GM12872 (cell line): Measurements from ENCODE around the gene GIPC3.

Experiments used
- TF ChIP-seq, protein P1 (sequence below): IDR thresholded peaks from 3 replicates; pipeline ENCODE4 v1.5.1; 2011; ENCODE audit warnings: low read depth, mild to moderate bottlenecking, low read length, moderate library complexity; ENCODE audit not compliant: insufficient read depth

The GIPC3 gene

DNA sequence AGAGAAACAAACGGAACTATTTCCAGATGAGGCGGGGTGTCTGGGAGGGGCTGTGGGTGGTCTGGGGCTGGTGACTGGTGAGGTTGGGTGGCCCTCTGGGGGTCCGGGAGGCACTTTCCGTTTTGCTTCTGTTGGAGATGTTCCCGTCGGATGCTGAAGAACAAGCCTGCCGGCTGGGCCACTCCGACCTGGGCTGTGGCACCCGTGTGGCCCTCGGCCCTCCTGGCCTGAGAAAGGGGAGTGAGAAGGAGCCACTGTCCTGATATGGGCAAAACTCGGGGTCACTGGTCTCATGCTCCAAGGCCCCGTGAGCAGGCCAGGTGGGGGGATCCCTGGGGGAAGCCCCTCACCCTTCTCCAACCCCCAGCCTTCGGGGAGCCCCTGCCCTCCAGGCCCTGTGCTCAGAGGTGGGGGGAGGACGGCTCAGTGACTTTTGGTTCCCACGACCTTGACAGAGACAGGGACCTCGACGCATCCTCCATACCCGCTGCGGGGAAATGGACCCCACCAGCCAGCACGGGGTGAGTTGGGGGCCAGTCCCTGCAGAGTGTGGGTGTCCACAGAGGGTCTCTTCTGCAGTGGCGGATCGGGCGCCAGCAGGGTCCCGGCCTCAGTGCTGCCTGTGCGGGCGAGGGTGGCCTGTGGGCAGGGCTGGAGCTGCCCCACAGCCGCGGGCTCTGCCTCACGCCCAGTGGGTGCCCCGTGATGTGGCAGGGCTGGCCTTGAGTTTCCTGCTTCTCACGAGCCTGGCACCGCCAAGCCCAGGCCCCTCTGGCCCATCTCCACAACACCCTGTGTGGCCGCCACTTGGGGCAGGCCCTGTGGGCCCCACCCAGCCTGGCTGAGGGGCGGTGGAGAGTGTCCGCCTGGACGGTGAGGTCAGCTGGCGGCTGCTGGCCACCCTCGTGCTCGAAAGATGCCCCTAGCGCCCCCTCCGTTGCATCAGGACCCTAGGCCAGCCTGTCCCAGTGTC is 25.8 kb downstream of the GIPC3 start:
- TF ChIP-seq, protein P1, sequence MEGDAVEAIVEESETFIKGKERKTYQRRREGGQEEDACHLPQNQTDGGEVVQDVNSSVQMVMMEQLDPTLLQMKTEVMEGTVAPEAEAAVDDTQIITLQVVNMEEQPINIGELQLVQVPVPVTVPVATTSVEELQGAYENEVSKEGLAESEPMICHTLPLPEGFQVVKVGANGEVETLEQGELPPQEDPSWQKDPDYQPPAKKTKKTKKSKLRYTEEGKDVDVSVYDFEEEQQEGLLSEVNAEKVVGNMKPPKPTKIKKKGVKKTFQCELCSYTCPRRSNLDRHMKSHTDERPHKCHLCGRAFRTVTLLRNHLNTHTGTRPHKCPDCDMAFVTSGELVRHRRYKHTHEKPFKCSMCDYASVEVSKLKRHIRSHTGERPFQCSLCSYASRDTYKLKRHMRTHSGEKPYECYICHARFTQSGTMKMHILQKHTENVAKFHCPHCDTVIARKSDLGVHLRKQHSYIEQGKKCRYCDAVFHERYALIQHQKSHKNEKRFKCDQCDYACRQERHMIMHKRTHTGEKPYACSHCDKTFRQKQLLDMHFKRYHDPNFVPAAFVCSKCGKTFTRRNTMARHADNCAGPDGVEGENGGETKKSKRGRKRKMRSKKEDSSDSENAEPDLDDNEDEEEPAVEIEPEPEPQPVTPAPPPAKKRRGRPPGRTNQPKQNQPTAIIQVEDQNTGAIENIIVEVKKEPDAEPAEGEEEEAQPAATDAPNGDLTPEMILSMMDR, result no peak

DNA sequence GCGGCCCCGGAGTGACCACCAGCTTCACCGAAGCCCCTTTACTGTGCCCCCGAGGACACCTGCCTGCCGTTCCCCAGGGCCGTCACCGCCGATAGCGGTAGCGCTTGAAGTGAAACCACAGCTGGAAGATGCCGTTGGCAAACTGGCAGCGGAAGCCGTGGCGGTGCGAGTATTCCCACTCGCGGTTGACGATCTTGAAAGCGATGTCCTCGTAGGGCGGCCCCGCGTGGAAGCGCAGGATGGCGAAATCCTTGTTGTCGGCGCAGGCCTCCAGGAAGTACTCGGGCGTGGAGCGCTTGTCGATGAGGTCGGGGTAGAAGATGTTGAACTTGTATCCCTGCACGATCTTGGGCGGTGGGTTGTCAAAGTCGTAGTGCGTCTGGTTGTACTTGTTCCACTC is 26.6 kb downstream of the GIPC3 start:
- TF ChIP-seq, protein P1, result no peak

DNA sequence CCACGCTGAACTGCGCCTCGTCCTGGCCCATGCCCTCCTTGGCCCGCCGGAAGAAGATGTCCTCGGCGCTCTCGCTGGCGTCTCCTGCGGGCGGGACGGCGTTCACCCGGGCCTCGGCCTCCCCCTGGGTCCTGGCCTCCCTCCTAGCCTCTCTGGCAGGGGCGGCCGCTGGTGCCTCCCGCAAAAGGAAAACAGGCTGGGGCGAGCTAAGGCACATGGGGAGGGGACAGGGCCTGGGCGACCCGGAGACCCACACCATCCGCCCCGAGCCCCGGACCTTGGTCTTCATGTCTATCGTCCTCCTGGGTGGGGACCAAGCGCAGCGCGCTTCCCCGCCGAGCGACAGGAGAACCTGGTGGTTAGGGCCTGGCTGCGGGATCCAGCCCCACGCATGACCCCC is 27.1 kb downstream of the GIPC3 start:
- TF ChIP-seq, protein P1, result no peak

DNA sequence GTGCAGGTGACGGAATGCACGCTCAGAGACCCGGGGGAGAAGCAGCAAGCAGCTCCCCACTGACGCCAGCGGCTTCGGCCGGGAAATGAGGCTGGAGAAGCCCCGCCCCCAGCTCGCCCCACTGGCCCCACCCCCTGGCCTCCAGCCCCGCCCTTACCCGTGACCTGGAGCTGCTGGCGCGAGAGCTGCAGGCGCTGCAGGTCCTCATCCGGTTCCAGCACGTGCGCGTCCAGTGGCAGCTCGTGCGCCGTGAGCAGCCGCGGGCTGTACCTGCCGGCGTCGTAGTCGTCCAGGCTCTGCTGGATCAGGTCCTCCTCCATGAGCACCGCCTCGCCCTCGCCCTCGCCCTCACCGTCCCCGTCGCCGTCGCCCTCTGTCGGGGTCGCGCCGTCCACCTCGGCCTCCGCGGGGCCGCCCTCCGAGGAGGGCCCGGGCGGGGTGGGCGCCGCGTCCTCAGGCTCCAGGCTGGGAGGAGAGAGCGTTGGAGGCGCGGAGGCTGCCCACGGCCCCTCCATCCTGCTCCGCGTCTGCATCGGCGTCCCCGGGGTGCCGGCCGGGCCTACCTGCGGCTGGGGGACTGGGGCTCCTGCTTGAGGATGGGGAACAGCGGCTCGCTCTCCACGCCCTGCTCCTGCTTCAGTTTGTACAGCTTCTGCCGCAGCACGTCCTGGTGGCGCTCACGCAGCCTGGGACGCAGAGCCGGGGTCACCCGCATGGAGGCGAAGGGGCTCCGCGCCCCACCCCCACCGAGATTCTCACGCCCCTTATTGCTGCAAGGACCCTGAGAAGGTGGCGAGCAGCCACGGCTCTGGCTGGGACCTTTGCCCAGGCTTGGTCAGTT is 27.8 kb downstream of the GIPC3 start:
- TF ChIP-seq, protein P1, result no peak

DNA sequence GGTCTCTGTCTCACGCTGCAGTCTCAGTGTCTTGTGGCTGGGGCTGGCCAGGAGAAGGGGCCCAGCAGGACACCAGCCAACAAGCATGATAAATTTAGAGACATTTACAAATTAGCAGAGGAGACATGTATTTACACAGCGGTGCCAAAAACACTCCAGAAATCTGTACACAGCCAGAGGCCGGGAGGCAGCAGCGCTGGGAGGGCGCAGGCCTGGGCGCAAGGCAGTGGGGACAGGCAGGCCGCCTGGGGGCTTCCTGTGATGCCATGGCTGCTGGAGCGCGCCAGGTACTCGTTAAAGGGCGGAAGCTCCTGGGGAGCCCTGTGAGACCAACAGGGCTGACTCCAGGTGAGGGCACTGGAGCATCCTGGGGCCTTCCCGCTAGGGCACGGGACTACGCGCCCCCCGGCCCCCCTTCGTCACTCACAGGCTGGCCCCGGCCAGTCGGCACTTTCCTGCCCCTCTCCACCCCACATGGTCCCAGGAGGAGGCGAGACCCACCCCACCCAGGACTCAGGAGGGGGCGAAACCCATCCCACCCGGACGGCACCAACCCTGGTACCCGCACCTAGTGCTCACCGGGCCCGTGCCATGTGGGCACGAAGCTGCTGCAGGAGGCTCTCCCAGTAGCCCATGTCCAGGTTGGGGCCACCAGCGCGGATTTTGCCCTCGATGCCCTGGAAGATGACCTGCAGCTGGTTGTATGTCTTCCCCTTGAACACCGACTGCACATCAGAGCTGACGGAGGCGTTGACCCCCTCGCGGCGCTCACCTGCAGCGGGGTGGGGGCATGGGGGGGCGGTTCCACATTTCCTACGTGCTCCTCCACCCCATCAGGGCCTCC is 28.8 kb downstream of the GIPC3 start:
- TF ChIP-seq, protein P1, result no peak

DNA sequence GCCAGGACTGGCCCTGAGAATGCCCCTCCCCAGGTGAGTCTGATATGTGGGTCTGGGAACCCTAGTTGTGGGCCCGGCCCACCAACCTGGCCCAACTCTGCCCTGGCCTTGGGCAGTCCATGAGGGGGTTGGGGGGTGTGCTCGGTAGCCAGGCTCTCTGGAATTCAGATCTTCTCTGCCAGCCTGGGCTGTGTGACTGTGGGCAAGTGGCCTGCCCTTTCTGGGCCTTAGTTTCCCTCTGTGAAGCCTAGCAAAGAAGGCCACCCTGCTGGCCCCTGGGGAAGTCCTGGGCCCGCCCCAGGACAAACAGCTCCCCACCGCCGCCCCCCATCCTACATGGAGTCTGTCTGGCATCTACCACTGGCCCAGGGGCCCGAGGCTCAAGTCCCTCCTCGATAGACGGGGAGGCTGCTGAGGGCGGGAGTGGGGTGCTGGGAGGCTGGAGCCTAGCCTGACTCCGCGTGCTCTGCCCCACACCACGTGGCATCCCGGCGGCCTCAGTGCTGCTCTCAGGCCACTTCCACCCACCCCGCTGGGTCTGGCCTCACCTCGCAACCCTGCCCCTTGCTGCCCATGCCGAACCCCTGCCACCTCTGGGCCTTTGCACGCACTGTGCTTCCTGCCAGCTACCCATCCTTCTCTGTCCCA is 29.7 kb downstream of the GIPC3 start:
- TF ChIP-seq, protein P1, result no peak
